A673 (cell line): ENCODE results near the gene CAMK2G. TPM values are rescaled to one million over a fixed set of nuclear protein-coding genes. Genes with fewer than 3 reads are reported as not detected.

Source experiments
- BruUV-seq: library from RNA; stranded (reverse); fragments of 400-500 nt; replicated peaks from 2 replicates; lab custom pipeline; 2021; lab: Mats Ljungman, UMichigan
- CTCF ChIA-PET: fragments of 300-600 bp; sonication (Branson Sonifier 250); formaldehyde crosslinking; loops from one replicate; lab custom pipeline; 2022; ENCODE audit warnings: antibody characterized with exemption; lab: Charles Lee
- POLR2A ChIA-PET: fragments of 300-600 bp; sonication (Branson Sonifier 250); formaldehyde crosslinking; loops from one replicate; lab custom pipeline; 2022; ENCODE audit warnings: antibody characterized with exemption; ENCODE audit not compliant: low non-redundant PET; lab: Charles Lee
- DNase-seq: peaks from one replicate; pipeline ENCODE4 v3.0.0-alpha.2; 2015; ENCODE audit warnings: low spot score
- H3K27ac ChIP-seq: fragments of 200-600 bp; sonication (generic); 2 replicates; pipeline ENCODE4 v1.5.1; 2016; ENCODE audit warnings: mixed run types, low read depth, mild to moderate bottlenecking, mixed read lengths, antibody characterized with exemption, low read length; ENCODE audit not compliant: poor library complexity, severe bottlenecking
- H3K27me3 ChIP-seq: fragments of 200-600 bp; sonication (generic); replicated peaks from 2 replicates; pipeline ENCODE4 v1.6.1; 2017; ENCODE audit warnings: mixed run types, low read depth, mild to moderate bottlenecking, mixed read lengths, antibody characterized with exemption, low read length; ENCODE audit not compliant: insufficient read depth, poor library complexity
- H3K36me3 ChIP-seq: fragments of 200-600 bp; sonication (generic); 2 replicates; pipeline ENCODE4 v1.6.1; 2016; ENCODE audit warnings: mixed run types, mild to moderate bottlenecking, mixed read lengths, antibody characterized with exemption, low read length; ENCODE audit not compliant: insufficient read depth, poor library complexity, severe bottlenecking
- H3K4me1 ChIP-seq: fragments of 200-600 bp; sonication (generic); 2 replicates; pipeline ENCODE4 v1.6.1; 2017; ENCODE audit warnings: mixed run types, mild to moderate bottlenecking, mixed read lengths, antibody characterized with exemption, low read length; ENCODE audit not compliant: insufficient read depth, poor library complexity, severe bottlenecking
- H3K4me3 ChIP-seq: fragments of 200-600 bp; sonication (generic); 2 replicates; pipeline ENCODE4 v1.5.1; 2016; ENCODE audit warnings: low read depth, mixed run types, mild to moderate bottlenecking, mixed read lengths, low read length; ENCODE audit not compliant: poor library complexity, severe bottlenecking
- H3K9me3 ChIP-seq: fragments of 200-600 bp; sonication (generic); 2 replicates; pipeline ENCODE4 v1.6.1; 2016; ENCODE audit warnings: mixed run types, low read depth, mild to moderate bottlenecking, mixed read lengths, antibody characterized with exemption, low read length; ENCODE audit not compliant: poor library complexity, severe bottlenecking
- CTCF ChIP-seq: fragments of 300-800, 200-600 bp; sonication (generic); conservative IDR thresholded peaks from 2 replicates; pipeline ENCODE4 v1.5.1; 2017; ENCODE audit warnings: low read depth, mild to moderate bottlenecking, antibody characterized with exemption, low read length, moderate library complexity, mixed read lengths
- EZH2 ChIP-seq: fragments of 200-600 bp; sonication (generic); IDR thresholded peaks from 2 replicates; pipeline ENCODE4 v1.6.1; 2017; ENCODE audit warnings: borderline replicate concordance, low read depth, mild to moderate bottlenecking, mixed read lengths, antibody characterized with exemption, low read length; ENCODE audit not compliant: poor library complexity, severe bottlenecking
- intact Hi-C: fragments of 100-400 bp; cut with micrococcal nuclease; formaldehyde crosslinking; loops from one replicate; pipeline ENCODE4 v1.10.0; 2022; ENCODE audit not compliant: unreplicated experiment
- total RNA-seq: library from RNA; stranded (reverse); gene quantifications from 2 replicates; pipeline ENCODE4 v1.2.3, GENCODE V29; 2021

CAMK2G gene
- total RNA-seq, 1 experiment from 2014 or later: 32.7 TPM

- peaks cover 8% of the 10 kb centered on the region for H3K36me3 ChIP-seq
- intact Hi-C loops: no loop called here
- ChIA-PET POLR2A (no interaction called here), CTCF (no interaction called here)
- H3K4me1 ChIP-seq: no peaks in the 10 kb centered on the region
- H3K9me3 ChIP-seq: no peaks in the 10 kb centered on the region
- BruUV-seq: no TSS peak
- TF ChIP-seq EZH2 (no peak), CTCF (no peak)
- H3K27me3 ChIP-seq: no peaks in the 10 kb centered on the region
- H3K4me3 ChIP-seq: no peak overlapping the region
- no peak for DNase-seq
- H3K27ac ChIP-seq: no peak overlapping the region
Measured at GRCh38 chr10:73819513-73820093, 54.8 kb downstream of the CAMK2G start.

GRCh38 chr10:73819081-73819480 is 55.3 kb downstream of the CAMK2G start:
- H3K4me1 ChIP-seq: no peaks in the 10 kb centered on the region
- TF ChIP-seq CTCF: no peak
- no peak for TF ChIP-seq EZH2
- intact Hi-C loops: no loop called here
- no peak for DNase-seq
- BruUV-seq: no TSS peak
- H3K27me3 ChIP-seq: no peaks in the 10 kb centered on the region
- no peak overlapping the region for H3K4me3 ChIP-seq
- CTCF ChIA-PET: no interaction called here
- peaks cover 6% of the 10 kb centered on the region for H3K36me3 ChIP-seq
- no peak overlapping the region for H3K27ac ChIP-seq
- no peaks in the 10 kb centered on the region for H3K9me3 ChIP-seq
- POLR2A ChIA-PET: no interaction called here

GRCh38 chr10:73818402-73818801 is 56.0 kb downstream of the CAMK2G start:
- ChIA-PET CTCF (interaction anchor here (0.5 kb wide), 1 partner anchor 234 kb away, joined by 7 read pairs; no protein-coding TSS in a partner anchor), POLR2A (no interaction called here)
- Histone ChIP-seq H3K27ac (no peak overlapping the region), H3K4me3 (no peak overlapping the region), H3K9me3 (no peaks in the 10 kb centered on the region), H3K4me1 (no peaks in the 10 kb centered on the region), H3K27me3 (no peaks in the 10 kb centered on the region), H3K36me3 (peaks cover 5% of the 10 kb centered on the region)
- TF ChIP-seq CTCF (no peak), EZH2 (no peak)
- intact Hi-C loops: no loop called here
- BruUV-seq: no TSS peak
- DNase-seq: no peak
